HEK293 (cell line): ENCODE data around the gene STAP2.

Source experiments
- KLF7 ChIP-seq: fragments of 450-650 bp; formaldehyde crosslinking; IDR thresholded peaks from 2 replicates; pipeline ENCODE4 v1.5.1; 2016; ENCODE audit warnings: missing biosample characterization, missing genetic modification characterization, borderline replicate concordance
- MEIS1 ChIP-seq: sonication (generic); formaldehyde crosslinking; IDR thresholded peaks from 2 replicates; pipeline ENCODE4 v1.8.1; 2022; ENCODE audit warnings: missing genetic modification reagents, mild to moderate bottlenecking, borderline replicate concordance
- PATZ1 ChIP-seq: fragments of 450-650 bp; formaldehyde crosslinking; IDR thresholded peaks from 2 replicates; pipeline ENCODE4 v1.5.1; 2016; ENCODE audit warnings: missing biosample characterization, missing genetic modification characterization
- PRDM4 ChIP-seq: fragments of 450-650 bp; formaldehyde crosslinking; IDR thresholded peaks from 2 replicates; pipeline ENCODE4 v1.5.1; 2017; ENCODE audit warnings: missing biosample characterization, missing genetic modification characterization
- PRDM6 ChIP-seq: fragments of 450-650 bp; formaldehyde crosslinking; IDR thresholded peaks from 2 replicates; pipeline ENCODE4 v1.5.1; 2017; ENCODE audit warnings: missing biosample characterization, missing genetic modification characterization
- SETDB1 ChIP-seq: IDR thresholded peaks from one replicate; pipeline ENCODE4 v1.6.1; 2017; ENCODE audit warnings: mild to moderate bottlenecking, low read length, moderate library complexity, mixed read lengths; ENCODE audit not compliant: insufficient read length
- SP3 ChIP-seq: fragments of 450-650 bp; formaldehyde crosslinking; IDR thresholded peaks from 2 replicates; pipeline ENCODE4 v1.5.1; 2016; ENCODE audit warnings: missing biosample characterization, missing genetic modification characterization
- TRIM28 ChIP-seq: IDR thresholded peaks from 2 replicates; pipeline ENCODE4 v1.6.1; 2011; ENCODE audit warnings: low read length, control low read depth, borderline replicate concordance
- TSHZ1 ChIP-seq: fragments of 450-650 bp; formaldehyde crosslinking; IDR thresholded peaks from 2 replicates; pipeline ENCODE4 v1.5.1; 2016; ENCODE audit warnings: missing biosample characterization, missing genetic modification characterization, borderline replicate concordance
- ZBTB17 ChIP-seq: fragments of 450-650 bp; formaldehyde crosslinking; IDR thresholded peaks from 2 replicates; pipeline ENCODE4 v1.5.1; 2016; ENCODE audit warnings: missing biosample characterization, missing genetic modification characterization
- ZBTB20 ChIP-seq: fragments of 450-650 bp; formaldehyde crosslinking; IDR thresholded peaks from 2 replicates; pipeline ENCODE4 v1.5.1; 2016; ENCODE audit warnings: missing biosample characterization, missing genetic modification characterization
- ZBTB21 ChIP-seq: fragments of 450-650 bp; formaldehyde crosslinking; IDR thresholded peaks from 2 replicates; pipeline ENCODE4 v1.5.1; 2017; ENCODE audit warnings: missing biosample characterization, missing genetic modification characterization
- ZFP3 ChIP-seq: fragments of 450-650 bp; formaldehyde crosslinking; IDR thresholded peaks from 2 replicates; pipeline ENCODE4 v1.5.1; 2016; ENCODE audit warnings: low read depth, missing biosample characterization, missing genetic modification characterization
- ZFP37 ChIP-seq: fragments of 450-650 bp; formaldehyde crosslinking; IDR thresholded peaks from 2 replicates; pipeline ENCODE4 v1.5.1; 2016; ENCODE audit warnings: missing biosample characterization, missing genetic modification characterization
- ZNF112 ChIP-seq: fragments of 450-650 bp; formaldehyde crosslinking; IDR thresholded peaks from 2 replicates; pipeline ENCODE4 v1.5.0; 2017; ENCODE audit warnings: missing biosample characterization, missing genetic modification characterization
- ZNF138 ChIP-seq: fragments of 450-650 bp; formaldehyde crosslinking; IDR thresholded peaks from 2 replicates; pipeline ENCODE4 v1.5.1; 2016; ENCODE audit warnings: missing biosample characterization, missing genetic modification characterization, borderline replicate concordance
- ZNF202 ChIP-seq: fragments of 450-650 bp; formaldehyde crosslinking; IDR thresholded peaks from 2 replicates; pipeline ENCODE4 v1.5.1; 2016; ENCODE audit warnings: missing biosample characterization, missing genetic modification characterization, borderline replicate concordance
- ZNF311 ChIP-seq: fragments of 450-650 bp; formaldehyde crosslinking; IDR thresholded peaks from 2 replicates; pipeline ENCODE4 v1.5.1; 2017; ENCODE audit warnings: missing biosample characterization, missing genetic modification characterization, borderline replicate concordance
- ZNF335 ChIP-seq: fragments of 450-650 bp; formaldehyde crosslinking; conservative IDR thresholded peaks from 2 replicates; pipeline ENCODE4 v1.5.1; 2016; ENCODE audit warnings: missing biosample characterization, missing genetic modification characterization
- ZNF341 ChIP-seq: fragments of 450-650 bp; formaldehyde crosslinking; IDR thresholded peaks from 2 replicates; pipeline ENCODE4; 2016; ENCODE audit warnings: low read depth, missing biosample characterization, missing genetic modification characterization
- ZNF362 ChIP-seq: fragments of 450-650 bp; formaldehyde crosslinking; IDR thresholded peaks from 2 replicates; pipeline ENCODE4 v1.5.1; 2016; ENCODE audit warnings: missing biosample characterization, missing genetic modification characterization
- ZNF366 ChIP-seq: fragments of 450-650 bp; formaldehyde crosslinking; conservative IDR thresholded peaks from 2 replicates; pipeline ENCODE4 v1.5.1; 2016; ENCODE audit warnings: missing biosample characterization, missing genetic modification characterization
- ZNF423 ChIP-seq: fragments of 450-650 bp; formaldehyde crosslinking; IDR thresholded peaks from 2 replicates; pipeline ENCODE4 v1.5.1; 2016; ENCODE audit warnings: missing biosample characterization, missing genetic modification characterization
- ZNF473 ChIP-seq: fragments of 450-650 bp; formaldehyde crosslinking; IDR thresholded peaks from 2 replicates; pipeline ENCODE4 v1.5.1; 2017; ENCODE audit warnings: missing biosample characterization, missing genetic modification characterization
- ZNF501 ChIP-seq: fragments of 450-650 bp; formaldehyde crosslinking; IDR thresholded peaks from 2 replicates; pipeline ENCODE4 v1.5.1; 2016; ENCODE audit warnings: missing biosample characterization, missing genetic modification characterization
- ZNF585B ChIP-seq: fragments of 450-650 bp; formaldehyde crosslinking; IDR thresholded peaks from 2 replicates; pipeline ENCODE4 v1.5.1; 2016; ENCODE audit warnings: missing biosample characterization, missing genetic modification characterization
- ZNF596 ChIP-seq: fragments of 450-650 bp; IDR thresholded peaks from 2 replicates; pipeline ENCODE4 v1.5.0; 2018; ENCODE audit warnings: missing biosample characterization, mild to moderate bottlenecking, missing genetic modification characterization, moderate library complexity
- ZNF626 ChIP-seq: fragments of 450-650 bp; sonication (Bioruptor Pico); formaldehyde crosslinking; IDR thresholded peaks from 2 replicates; pipeline ENCODE4 v1.5.1; 2018; ENCODE audit warnings: missing biosample characterization, missing genetic modification characterization, inconsistent platforms
- ZNF747 ChIP-seq: fragments of 450-650 bp; formaldehyde crosslinking; IDR thresholded peaks from 2 replicates; pipeline ENCODE4 v1.5.1; 2016; ENCODE audit warnings: missing biosample characterization, missing genetic modification characterization
- ZSCAN23 ChIP-seq: fragments of 450-650 bp; formaldehyde crosslinking; IDR thresholded peaks from 2 replicates; pipeline ENCODE4 v1.5.1; 2016; ENCODE audit warnings: missing biosample characterization, missing genetic modification characterization
- ZXDB ChIP-seq: fragments of 450-650 bp; formaldehyde crosslinking; IDR thresholded peaks from 2 replicates; pipeline ENCODE4 v1.5.1; 2016; ENCODE audit warnings: missing biosample characterization, missing genetic modification characterization

STAP2 gene

GRCh38 chr19:4303819-4304537, 34.6 kb downstream of the STAP2 start (continued):
- no peak for TF ChIP-seq ZNF585B (tag by site-specific recombination)
- TF ChIP-seq ZFP3 (tag by site-specific recombination), result peak; percentile 99
- no peak for TF ChIP-seq TSHZ1 (tag by site-specific recombination)
- TF ChIP-seq PRDM6 (tag by site-specific recombination), result no peak
- no peak for TF ChIP-seq TRIM28
- TF ChIP-seq PRDM4 (tag by site-specific recombination), result no peak
- TF ChIP-seq ZNF335 (tag by site-specific recombination), result peak; percentile 62
- no peak for TF ChIP-seq ZNF501 (tag by site-specific recombination)
- no peak for TF ChIP-seq ZNF362 (tag by site-specific recombination)
- TF ChIP-seq ZNF423 (tag by site-specific recombination), result no peak
- TF ChIP-seq ZNF473, result no peak
- TF ChIP-seq ZNF311 (tag by site-specific recombination), result no peak
- no peak for TF ChIP-seq MEIS1 (CRISPR knock-in tag)
- TF ChIP-seq ZNF366, result no peak
- TF ChIP-seq ZFP37, result no peak
- TF ChIP-seq ZNF747, result no peak
- TF ChIP-seq SETDB1, result no peak
- TF ChIP-seq ZXDB (tag by site-specific recombination), result no peak
- TF ChIP-seq ZNF138 (tag by site-specific recombination), result no peak
- TF ChIP-seq ZBTB17, result no peak
- TF ChIP-seq ZNF596 (tag by site-specific recombination), result no peak
- TF ChIP-seq ZBTB20 (tag by site-specific recombination), result 0 out of 2 replicates have a peak, but pooled peaks have one; percentile 13
- TF ChIP-seq ZNF202 (tag by site-specific recombination), result no peak
- TF ChIP-seq ZBTB21 (tag by site-specific recombination), result no peak
- no peak for TF ChIP-seq KLF7 (tag by site-specific recombination)
- no peak for TF ChIP-seq ZNF112
- TF ChIP-seq ZSCAN23 (tag by site-specific recombination), result no peak
- TF ChIP-seq ZNF626, result no peak
- TF ChIP-seq ZNF341 (tag by site-specific recombination), result peak; percentile 47; the same call in 1 of the 2 replicates
- no peak for TF ChIP-seq SP3 (tag by site-specific recombination)
- TF ChIP-seq PATZ1 (tag by site-specific recombination), result no peak
